IMR-90 (cell line): ENCODE data around the gene GALNT12. TPM values are rescaled to one million over a fixed set of nuclear protein-coding genes. Genes with fewer than 3 reads are reported as not detected.

Experiments
- ATAC-seq: fragments of 200-7000 bp; cut with Tn5 transposase; 2 replicates; pipeline ENCODE4 v1.9.1; 2020; ENCODE audit warnings: low read depth, mild to moderate bottlenecking, moderate library complexity
- BruUV-seq: library from RNA; stranded (reverse); fragments of 400-500 nt; replicated peaks from 2 replicates; lab custom pipeline; 2021; lab: Mats Ljungman, UMichigan
- CTCF ChIA-PET: fragments of 300-600 bp; formaldehyde crosslinking; extraction: SDS; loops from one replicate; lab custom pipeline; 2021; ENCODE audit warnings: antibody characterized with exemption; lab: Yijun Ruan, JAX
- POLR2A ChIA-PET: fragments of 300-600 bp; sonication (Branson Sonifier 250); formaldehyde crosslinking; loops from one replicate; lab custom pipeline; 2022; ENCODE audit warnings: antibody characterized with exemption; ENCODE audit not compliant: unreplicated experiment; lab: Charles Lee
- DNase-seq: peaks from one replicate; pipeline ENCODE4 v3.0.0; 2013
- H2AFZ ChIP-seq: replicated peaks from 2 replicates; pipeline ENCODE3; 2013; ENCODE audit warnings: low read length, mild to moderate bottlenecking; ENCODE audit not compliant: poor library complexity
- H2AK5ac ChIP-seq: 2 replicates; pipeline ENCODE4 v1.6.1; 2013; ENCODE audit warnings: low read depth, low read length, inconsistent platforms
- H2AK9ac ChIP-seq: replicated peaks from 2 replicates; pipeline ENCODE3; 2013; ENCODE audit warnings: mild to moderate bottlenecking, low read depth, low read length, moderate library complexity; ENCODE audit not compliant: poor library complexity
- H2BK120ac ChIP-seq: 2 replicates; pipeline ENCODE4 v1.6.1; 2013; ENCODE audit warnings: low read depth, low read length, inconsistent platforms
- H2BK15ac ChIP-seq: 3 replicates; pipeline ENCODE4 v1.6.1; 2013; ENCODE audit warnings: low read depth, low read length, inconsistent platforms
- H2BK20ac ChIP-seq: 2 replicates; pipeline ENCODE4 v1.6.1; 2013; ENCODE audit warnings: low read depth, mild to moderate bottlenecking, inconsistent platforms, low read length, moderate library complexity
- H2BK5ac ChIP-seq: 2 replicates; pipeline ENCODE4 v1.6.1; 2013; ENCODE audit warnings: mild to moderate bottlenecking, low read depth, low read length, inconsistent platforms; ENCODE audit not compliant: poor library complexity, severe bottlenecking
- H3K14ac ChIP-seq: replicated peaks from 2 replicates; pipeline ENCODE4 v1.6.1; 2013; ENCODE audit warnings: low read depth, low read length, inconsistent platforms
- H3K18ac ChIP-seq: 2 replicates; pipeline ENCODE4 v1.6.1; 2013; ENCODE audit warnings: low read depth, low read length, control low read depth
- H3K23ac ChIP-seq: 2 replicates; pipeline ENCODE4 v1.6.1; 2013; ENCODE audit warnings: low read depth, low read length, inconsistent platforms
- H3K27ac ChIP-seq: 2 replicates; pipeline ENCODE4 v1.5.1; 2013; ENCODE audit warnings: mild to moderate bottlenecking, control low read depth, low read length; ENCODE audit not compliant: insufficient read depth
- H3K27me3 ChIP-seq: 2 replicates; pipeline ENCODE4 v1.6.1; 2013; ENCODE audit warnings: low read length; ENCODE audit not compliant: control insufficient read depth, insufficient read depth
- H3K36me3 ChIP-seq: 2 replicates; pipeline ENCODE4 v1.6.1; 2013; ENCODE audit warnings: low read length, mixed read lengths; ENCODE audit not compliant: control insufficient read depth, insufficient read depth
- H3K4ac ChIP-seq: 2 replicates; pipeline ENCODE4 v1.6.1; 2013; ENCODE audit warnings: low read depth, low read length, inconsistent platforms
- H3K4me1 ChIP-seq: 2 replicates; pipeline ENCODE4 v1.6.1; 2013; ENCODE audit warnings: low read length, mixed read lengths; ENCODE audit not compliant: control insufficient read depth, insufficient read depth
- H3K4me2 ChIP-seq: 2 replicates; pipeline ENCODE4 v1.6.1; 2013; ENCODE audit warnings: low read depth, mild to moderate bottlenecking, control low read depth, low read length, moderate library complexity
- H3K4me3 ChIP-seq: 2 replicates; pipeline ENCODE4 v1.5.1; 2013; ENCODE audit warnings: low read depth, mild to moderate bottlenecking, control low read depth, low read length, moderate library complexity; ENCODE audit not compliant: insufficient read depth
- H3K56ac ChIP-seq: 2 replicates; pipeline ENCODE4 v1.6.1; 2013; ENCODE audit warnings: low read length, inconsistent platforms; ENCODE audit not compliant: insufficient read depth; ENCODE audit errors: extremely low read depth
- H3K79me1 ChIP-seq, 2 experiments: 2 replicates each; pipeline ENCODE4 v1.6.1; 2013; ENCODE audit warnings: low read length in 2 of 2, inconsistent platforms in 1 of 2, low read depth in 1 of 2
- H3K9ac ChIP-seq: 2 replicates; pipeline ENCODE4 v1.6.1; 2013; ENCODE audit warnings: low read depth, low read length, control low read depth
- H3K9me1 ChIP-seq: 2 replicates; pipeline ENCODE4 v1.6.1; 2013; ENCODE audit warnings: low read length, inconsistent platforms; ENCODE audit not compliant: insufficient read depth
- H3K9me3 ChIP-seq: 2 replicates; pipeline ENCODE4 v1.6.1; 2013; ENCODE audit warnings: low read length; ENCODE audit not compliant: control insufficient read depth, insufficient read depth
- H4K20me1 ChIP-seq: 2 replicates; pipeline ENCODE4 v1.6.1; 2013; ENCODE audit warnings: low read length, inconsistent platforms; ENCODE audit not compliant: insufficient read depth
- H4K5ac ChIP-seq: 2 replicates; pipeline ENCODE4 v1.6.1; 2013; ENCODE audit warnings: mild to moderate bottlenecking, low read depth, low read length, control low read depth
- H4K8ac ChIP-seq, 2 experiments: 2 replicates each; pipeline ENCODE4 v1.6.1; 2013; ENCODE audit warnings: low read depth in 2 of 2, low read length in 2 of 2, control low read depth in 1 of 2, inconsistent platforms in 1 of 2
- H4K91ac ChIP-seq: 2 replicates; pipeline ENCODE4 v1.6.1; 2013; ENCODE audit warnings: low read depth, low read length, inconsistent platforms; ENCODE audit not compliant: insufficient read depth
- BHLHE40 ChIP-seq: fragments of 150-350 bp; IDR thresholded peaks from 2 replicates; pipeline ENCODE4 v1.6.1; 2016; ENCODE audit warnings: mild to moderate bottlenecking, low read depth, low read length
- CEBPB ChIP-seq: IDR thresholded peaks from 2 replicates; pipeline ENCODE4 v1.6.1; 2012; ENCODE audit warnings: low read depth, low read length, improper control_type of control experiment
- CHD1 ChIP-seq: IDR thresholded peaks from 2 replicates; pipeline ENCODE4 v1.6.1; 2012; ENCODE audit warnings: low read depth, low read length, improper control_type of control experiment
- FOS ChIP-seq: fragments of 150-350 bp; IDR thresholded peaks from 2 replicates; pipeline ENCODE4 v1.6.1; 2016; ENCODE audit warnings: low read depth, low read length
- MAFK ChIP-seq: IDR thresholded peaks from 2 replicates; pipeline ENCODE4 v1.6.1; 2012; ENCODE audit warnings: low read depth, low read length, improper control_type of control experiment
- MAZ ChIP-seq: IDR thresholded peaks from 2 replicates; pipeline ENCODE4 v1.6.1; 2012; ENCODE audit warnings: low read depth, mild to moderate bottlenecking, low read length, improper control_type of control experiment, moderate library complexity, borderline replicate concordance
- MXI1 ChIP-seq: IDR thresholded peaks from 2 replicates; pipeline ENCODE4 v1.6.1; 2012; ENCODE audit warnings: low read depth, mild to moderate bottlenecking, low read length, moderate library complexity, borderline replicate concordance
- NFE2L2 ChIP-seq: fragments of 150-350 bp; IDR thresholded peaks from 2 replicates; pipeline ENCODE4 v1.6.1; 2016; ENCODE audit warnings: low read depth, mild to moderate bottlenecking, low read length
- POLR2A ChIP-seq: IDR thresholded peaks from 2 replicates; pipeline ENCODE4 v1.6.1; 2012; ENCODE audit warnings: mild to moderate bottlenecking, low read depth, low read length
- RAD21 ChIP-seq: IDR thresholded peaks from 2 replicates; pipeline ENCODE4 v1.6.1; 2012; ENCODE audit warnings: low read length, improper control_type of control experiment
- RCOR1 ChIP-seq: IDR thresholded peaks from 2 replicates; pipeline ENCODE4 v1.6.1; 2012; ENCODE audit warnings: mild to moderate bottlenecking, low read length, improper control_type of control experiment; ENCODE audit not compliant: insufficient replicate concordance
- RFX5 ChIP-seq: IDR thresholded peaks from 2 replicates; pipeline ENCODE4 v1.8.0; 2012; ENCODE audit warnings: low read depth, mild to moderate bottlenecking, low read length, moderate library complexity
- SMC3 ChIP-seq: fragments of 150-350 bp; IDR thresholded peaks from 2 replicates; pipeline ENCODE4 v1.6.1; 2016; ENCODE audit warnings: low read depth, mild to moderate bottlenecking, antibody characterized with exemption, low read length, moderate library complexity
- WGBS, 2 experiments: methylation state at CpG; one replicate each; pipeline versions ENCODE4 v1.1.5 to v1.1.7; 2013; ENCODE audit warnings: missing lambda C conversion rate in 2 of 2; ENCODE audit not compliant: insufficient read length in 1 of 2; ENCODE audit errors: extremely low coverage in 2 of 2; 5-methylcytosine and 5-hydroxymethylcytosine counted together
- dilution Hi-C: fragments of 300-500 bp; cut with HindIII; formaldehyde crosslinking; loops from one replicate; pipeline ENCODE4 v1.14.3; 2018; ENCODE audit warnings: low sequenced_read_pairs; ENCODE audit not compliant: unreplicated experiment
- in situ Hi-C: fragments of 300-500 bp; cut with MboI; formaldehyde crosslinking; loops from 3 replicates; pipeline ENCODE4 v1.14.3; 2019; ENCODE audit warnings: low sequenced_read_pairs, inconsistent platforms, mixed read lengths
- intact Hi-C: fragments of 100-400 bp; cut with micrococcal nuclease; formaldehyde crosslinking; loops from 2 replicates; pipeline ENCODE4 v1.10.0; 2022
- polyA plus RNA-seq, 3 experiments: library from polyadenylated mRNA; depleted of rRNA; stranded (reverse); fragments of >200 nt; gene quantifications; 2 replicates each; pipeline ENCODE4 v1.2.3, GENCODE V29; 2012; ENCODE audit warnings: low replicate concordance in 1 of 3
- total RNA-seq: library from RNA; depleted of rRNA; stranded (reverse); fragments of >200 nt; gene quantifications from 2 replicates; pipeline ENCODE4 v1.2.3, GENCODE V29; 2012
- TF ChIP-seq, protein P1 (sequence below): fragments of 150-350 bp; IDR thresholded peaks from 2 replicates; pipeline ENCODE4 v1.6.1; 2016; ENCODE audit warnings: low read depth, mild to moderate bottlenecking, low read length, moderate library complexity, borderline replicate concordance
- TF ChIP-seq, protein P2 (sequence below): conservative IDR thresholded peaks from 2 replicates; pipeline ENCODE4 v1.5.1; 2012; ENCODE audit warnings: mild to moderate bottlenecking, low read depth, low read length, improper control_type of control experiment
- TF ChIP-seq, protein P3 (sequence below): fragments of 150-350 bp; IDR thresholded peaks from 2 replicates; pipeline ENCODE4 v1.6.1; 2017; ENCODE audit warnings: mild to moderate bottlenecking, antibody characterized with exemption, low read length, low read depth

Gene GALNT12
- total and polyA plus RNA-seq, 2 of the 4 experiments (the other 2 are of a cell fraction), result 2.3 to 2.5 TPM

DNA sequence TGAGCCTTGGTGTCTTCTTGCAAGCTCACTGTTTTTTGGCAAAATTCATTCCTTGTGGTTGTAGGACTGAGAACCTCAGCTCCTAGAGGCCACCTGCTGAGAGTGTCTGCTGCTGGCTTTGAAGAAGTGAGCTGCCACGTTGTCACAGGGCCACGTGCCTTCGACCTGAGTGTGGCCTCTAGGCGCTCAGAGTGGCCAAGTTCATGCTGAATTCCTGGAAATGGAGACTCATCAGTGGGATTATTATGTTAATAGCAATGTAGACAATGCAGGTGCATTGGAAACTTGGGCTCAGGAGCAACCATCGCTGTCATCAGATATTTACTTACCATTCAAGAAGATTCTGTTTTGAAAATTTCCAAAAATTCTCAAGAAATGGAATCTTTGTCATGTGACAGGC lies 52.5 kb downstream of the GALNT12 start:
- intact Hi-C loops (no loop called here), dilution Hi-C loops (no loop called here), in situ Hi-C loops (loop anchor here (5.0 to 25.0 kb wide), 3 partner anchors 137 to 977 kb away; no protein-coding TSS in a partner anchor)
- no peaks in the 10 kb centered on the region for H4K20me1 ChIP-seq
- no peak overlapping the region for H3K14ac ChIP-seq
- H2AK5ac ChIP-seq, result peak overlapping the region; percentile 20; the same call in 1 of the 2 replicates
- no peak overlapping the region for H3K27ac ChIP-seq
- H2BK15ac ChIP-seq, result no peak overlapping the region
- H3K4me1 ChIP-seq, result peaks cover 9% of the 10 kb centered on the region
- H3K9ac ChIP-seq, result no peak overlapping the region
- no peaks in the 10 kb centered on the region for H3K9me3 ChIP-seq
- no peak overlapping the region for H2BK5ac ChIP-seq
- peaks cover 6% of the 10 kb centered on the region for H3K9me1 ChIP-seq
- ATAC-seq, result no peak
- no peak overlapping the region for H3K4me3 ChIP-seq
- no peak overlapping the region for H2AFZ ChIP-seq
- H2AK9ac ChIP-seq, result no peak overlapping the region
- WGBS, 2 experiments, result 60% methylated on average over 1 of the region's 5 CpGs; no CpG with 5 or more reads in 1 of the 2 experiments
- no peaks in the 10 kb centered on the region for H3K27me3 ChIP-seq
- H3K4me2 ChIP-seq, result no peak overlapping the region
- no peak overlapping the region for H4K91ac ChIP-seq
- no peak overlapping the region for H2BK20ac ChIP-seq
- CTCF ChIA-PET, result interaction anchor here (2.2 kb wide), 1 partner anchor 138 kb away, joined by 18 read pairs; no protein-coding TSS in a partner anchor
- H3K23ac ChIP-seq, result no peak overlapping the region
- H4K8ac ChIP-seq, result no peak overlapping the region
- no peak overlapping the region for H3K18ac ChIP-seq
- DNase-seq, result no peak
- no peak overlapping the region for H4K5ac ChIP-seq
- no peak overlapping the region for H2BK120ac ChIP-seq
- no peaks in the 10 kb centered on the region for H3K36me3 ChIP-seq
- no TSS peak for BruUV-seq
- H3K56ac ChIP-seq, result no peak overlapping the region
- TF ChIP-seq CHD1 (no peak), SMC3 (no peak), MAFK (no peak), FOS (no peak), POLR2A (no peak), RFX5 (no peak), NFE2L2 (no peak), CEBPB (no peak), MXI1 (no peak), BHLHE40 (no peak), RAD21 (no peak), MAZ (no peak), RCOR1 (no peak)
- TF ChIP-seq, protein P1, sequence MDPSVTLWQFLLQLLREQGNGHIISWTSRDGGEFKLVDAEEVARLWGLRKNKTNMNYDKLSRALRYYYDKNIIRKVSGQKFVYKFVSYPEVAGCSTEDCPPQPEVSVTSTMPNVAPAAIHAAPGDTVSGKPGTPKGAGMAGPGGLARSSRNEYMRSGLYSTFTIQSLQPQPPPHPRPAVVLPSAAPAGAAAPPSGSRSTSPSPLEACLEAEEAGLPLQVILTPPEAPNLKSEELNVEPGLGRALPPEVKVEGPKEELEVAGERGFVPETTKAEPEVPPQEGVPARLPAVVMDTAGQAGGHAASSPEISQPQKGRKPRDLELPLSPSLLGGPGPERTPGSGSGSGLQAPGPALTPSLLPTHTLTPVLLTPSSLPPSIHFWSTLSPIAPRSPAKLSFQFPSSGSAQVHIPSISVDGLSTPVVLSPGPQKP, result no peak
- TF ChIP-seq, protein P2, sequence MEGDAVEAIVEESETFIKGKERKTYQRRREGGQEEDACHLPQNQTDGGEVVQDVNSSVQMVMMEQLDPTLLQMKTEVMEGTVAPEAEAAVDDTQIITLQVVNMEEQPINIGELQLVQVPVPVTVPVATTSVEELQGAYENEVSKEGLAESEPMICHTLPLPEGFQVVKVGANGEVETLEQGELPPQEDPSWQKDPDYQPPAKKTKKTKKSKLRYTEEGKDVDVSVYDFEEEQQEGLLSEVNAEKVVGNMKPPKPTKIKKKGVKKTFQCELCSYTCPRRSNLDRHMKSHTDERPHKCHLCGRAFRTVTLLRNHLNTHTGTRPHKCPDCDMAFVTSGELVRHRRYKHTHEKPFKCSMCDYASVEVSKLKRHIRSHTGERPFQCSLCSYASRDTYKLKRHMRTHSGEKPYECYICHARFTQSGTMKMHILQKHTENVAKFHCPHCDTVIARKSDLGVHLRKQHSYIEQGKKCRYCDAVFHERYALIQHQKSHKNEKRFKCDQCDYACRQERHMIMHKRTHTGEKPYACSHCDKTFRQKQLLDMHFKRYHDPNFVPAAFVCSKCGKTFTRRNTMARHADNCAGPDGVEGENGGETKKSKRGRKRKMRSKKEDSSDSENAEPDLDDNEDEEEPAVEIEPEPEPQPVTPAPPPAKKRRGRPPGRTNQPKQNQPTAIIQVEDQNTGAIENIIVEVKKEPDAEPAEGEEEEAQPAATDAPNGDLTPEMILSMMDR, result no peak
- TF ChIP-seq, protein P3, sequence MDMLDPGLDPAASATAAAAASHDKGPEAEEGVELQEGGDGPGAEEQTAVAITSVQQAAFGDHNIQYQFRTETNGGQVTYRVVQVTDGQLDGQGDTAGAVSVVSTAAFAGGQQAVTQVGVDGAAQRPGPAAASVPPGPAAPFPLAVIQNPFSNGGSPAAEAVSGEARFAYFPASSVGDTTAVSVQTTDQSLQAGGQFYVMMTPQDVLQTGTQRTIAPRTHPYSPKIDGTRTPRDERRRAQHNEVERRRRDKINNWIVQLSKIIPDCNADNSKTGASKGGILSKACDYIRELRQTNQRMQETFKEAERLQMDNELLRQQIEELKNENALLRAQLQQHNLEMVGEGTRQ, result no peak
- POLR2A ChIA-PET, result no interaction called here
- H3K79me1 ChIP-seq, result no peaks in the 10 kb centered on the region
- H3K4ac ChIP-seq, result no peak overlapping the region; the same call in 1 of the 2 replicates
